ENCODE results near the gene COX11.

Gene COX11

DNA sequence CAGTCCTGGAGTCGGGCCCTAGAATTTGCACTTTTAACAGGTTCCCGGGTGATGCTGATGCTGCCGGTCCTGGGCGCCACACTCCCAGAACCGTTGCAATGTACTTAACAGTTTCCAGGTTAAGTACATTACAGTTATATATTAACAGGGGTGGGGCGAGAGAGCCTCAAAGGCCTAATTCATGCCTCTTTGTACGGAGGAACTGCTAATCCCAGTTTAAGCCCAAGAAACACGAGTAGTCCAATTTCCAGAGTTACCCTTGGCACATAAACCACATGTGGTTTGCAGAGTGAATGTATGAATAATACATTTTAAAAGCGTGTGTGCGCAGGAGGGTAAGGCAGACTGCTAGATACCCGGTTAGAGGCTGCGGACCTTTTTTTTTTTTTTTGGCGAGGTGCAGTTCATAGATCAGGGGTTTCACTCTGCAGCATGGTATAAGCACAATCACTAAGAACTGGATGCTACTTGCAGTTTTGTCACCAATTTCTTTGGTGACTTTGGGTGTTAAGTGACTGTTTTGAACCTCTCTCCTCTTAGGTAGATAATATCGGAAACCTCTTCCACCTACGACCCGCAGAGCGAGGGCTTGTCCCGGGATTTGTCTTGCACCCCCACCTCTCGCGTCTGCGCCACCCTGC is 713 bp downstream of the COX11 start:
- DNase-seq (ENCODE audit: low spot score): peak; percentile 12

DNA sequence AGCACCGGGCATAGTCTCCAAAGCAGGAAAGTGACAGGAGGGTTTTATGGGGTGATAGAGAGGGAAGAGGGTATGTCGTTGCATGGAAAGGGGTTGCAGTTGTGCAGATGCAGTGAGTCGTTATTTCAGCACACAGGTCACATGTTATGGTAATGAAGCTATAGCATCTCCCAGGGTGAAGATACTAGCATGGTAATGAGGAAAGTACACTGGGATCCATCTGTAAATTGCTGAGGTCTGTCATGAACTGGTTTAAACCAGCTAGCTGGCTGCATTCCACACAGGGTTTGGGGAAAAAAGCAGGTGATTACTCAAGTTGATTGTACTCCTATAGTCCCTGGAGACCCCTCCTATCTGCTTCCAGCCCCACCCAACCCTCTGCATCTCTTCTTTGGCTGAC is 11.7 kb downstream of the COX11 start:
- DNase-seq (ENCODE audit: low spot score): no peak

DNA sequence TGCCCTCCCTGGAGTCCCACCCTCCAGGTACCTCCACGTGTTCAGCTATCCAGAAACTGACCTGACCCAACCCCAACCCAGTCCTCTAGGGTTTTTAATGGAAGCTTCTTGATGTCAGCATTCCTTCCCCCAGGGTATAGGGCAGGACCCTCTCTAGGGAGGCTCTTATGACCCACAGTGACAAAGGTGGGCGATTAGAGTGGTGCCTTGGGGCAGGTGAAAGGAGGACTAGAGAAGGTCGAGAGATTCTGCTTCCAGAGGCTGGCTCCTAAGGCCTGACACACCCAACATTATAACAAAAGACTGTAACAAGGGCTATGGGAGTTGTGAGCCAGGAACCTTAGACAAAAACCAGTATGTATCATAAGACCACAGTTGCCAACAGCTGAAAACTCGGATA is 17.2 kb downstream of the COX11 start:
- no peak for DNase-seq (ENCODE audit: low spot score)

DNA sequence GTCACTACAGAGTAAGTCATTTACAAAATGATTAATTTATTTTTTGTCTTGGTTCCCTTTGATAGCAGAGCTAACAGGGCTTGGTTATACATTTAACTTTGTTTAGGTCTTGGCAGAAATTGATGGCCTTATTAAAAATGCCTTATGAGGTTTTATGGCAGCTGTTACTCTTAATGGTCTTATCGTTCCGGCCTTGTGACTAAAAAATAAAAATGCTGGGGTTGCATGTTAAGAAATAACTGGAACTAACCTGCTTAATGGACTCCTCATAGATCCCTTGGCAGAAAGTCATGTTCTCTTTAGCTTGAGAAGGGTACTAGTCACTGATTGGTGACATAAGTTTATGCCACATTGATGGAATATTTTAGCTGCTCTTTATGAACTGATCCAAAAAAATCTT is 18.3 kb downstream of the COX11 start:
- DNase-seq (ENCODE audit: low spot score): no peak

DNA sequence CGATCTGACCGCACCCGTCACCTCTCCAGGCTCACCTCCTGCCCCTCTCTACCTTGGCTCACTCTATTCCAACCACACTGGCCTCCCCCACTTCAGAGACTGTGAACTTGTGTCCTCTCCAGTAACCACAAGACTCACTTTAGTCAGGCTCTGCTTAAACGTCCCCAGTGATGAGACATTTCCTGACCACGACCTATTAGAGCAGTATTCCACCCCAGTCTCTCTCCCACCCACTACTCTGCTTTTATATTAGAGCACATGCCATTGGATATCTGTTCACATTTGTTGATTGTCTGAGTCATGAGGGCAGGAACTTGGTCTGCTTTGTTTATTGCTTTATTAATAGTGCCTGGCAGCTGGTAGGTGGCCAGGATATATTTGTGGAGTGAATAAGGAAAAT is 20.1 kb downstream of the COX11 start:
- peak; percentile 63 for DNase-seq (ENCODE audit: low spot score)

DNA sequence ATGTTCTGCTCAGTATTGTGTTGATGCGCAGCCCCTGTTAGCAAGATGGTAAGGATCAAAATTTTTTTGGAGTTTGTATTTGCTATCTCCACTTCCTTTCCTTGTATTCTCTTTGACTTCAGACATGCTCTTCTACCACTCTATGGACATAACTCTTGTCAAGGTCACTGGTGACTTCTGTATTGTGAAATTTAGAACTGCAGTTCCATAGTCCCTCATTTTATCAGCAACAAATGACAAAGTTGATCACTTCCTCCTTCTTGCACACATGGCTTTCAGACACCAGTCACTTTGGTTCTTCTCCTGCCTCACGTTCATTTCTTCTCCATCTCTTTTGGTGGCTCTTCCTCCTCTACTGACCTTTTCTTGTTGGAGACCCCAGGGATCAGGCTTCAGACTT is 21.1 kb downstream of the COX11 start:
- DNase-seq (ENCODE audit: low spot score): no peak

DNA sequence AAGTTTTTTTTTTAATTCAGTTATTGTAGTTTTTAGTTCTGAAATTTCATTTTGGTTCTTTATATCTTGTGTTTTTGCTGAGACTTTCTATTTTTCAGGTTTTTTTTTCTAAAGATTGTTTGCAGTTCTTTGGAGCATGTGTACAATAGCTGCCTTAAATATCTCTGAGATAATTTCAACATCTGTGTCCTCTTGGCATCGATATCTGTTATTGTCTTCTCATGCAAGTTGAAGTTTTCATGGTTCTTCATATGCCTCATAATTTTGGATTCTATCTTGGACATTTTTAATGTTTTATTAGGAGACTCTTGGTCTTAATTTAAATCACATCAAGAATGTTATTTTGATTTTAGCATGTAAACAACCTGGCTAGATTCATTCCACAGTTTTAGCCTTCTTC is 22.8 kb downstream of the COX11 start:
- no peak for DNase-seq (ENCODE audit: low spot score)

DNA sequence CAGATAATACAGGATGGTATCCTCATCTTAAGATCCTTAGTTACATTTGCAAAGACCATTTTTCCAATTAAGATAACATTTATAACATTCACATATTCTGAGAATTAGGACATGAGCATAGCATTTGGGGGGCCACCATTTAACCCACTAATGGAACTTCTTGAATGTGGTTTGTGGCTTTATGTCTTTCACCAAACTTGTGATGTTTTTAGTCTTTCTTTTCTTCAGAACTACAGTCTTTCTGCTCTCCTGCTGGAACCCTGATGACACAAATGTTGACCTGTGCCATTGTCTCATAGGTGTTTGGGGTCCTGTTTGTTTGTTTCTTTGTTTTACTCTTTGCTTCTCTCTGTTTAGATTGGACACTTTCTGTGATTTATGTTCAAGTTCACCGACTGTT is 23.2 kb downstream of the COX11 start:
- no peak for DNase-seq (ENCODE audit: low spot score)

DNA sequence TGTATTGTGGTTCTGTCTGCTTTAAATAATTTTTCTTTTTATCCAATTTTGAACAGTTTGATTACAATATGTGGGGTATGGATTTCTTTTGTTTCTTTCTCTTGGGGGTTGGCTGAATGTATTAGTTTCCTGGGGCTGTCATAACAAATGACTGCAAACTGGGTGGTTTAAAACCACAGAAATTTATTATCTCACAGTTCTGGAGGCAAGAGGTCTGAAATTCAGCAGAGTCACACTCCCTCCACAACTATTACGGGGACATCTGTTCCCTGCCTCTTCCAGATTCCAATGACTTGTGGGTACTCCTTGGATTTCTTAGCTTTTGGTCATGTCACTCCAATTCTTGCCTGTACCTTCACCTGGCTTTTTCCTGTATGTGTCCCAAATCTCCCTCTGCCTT is 23.7 kb downstream of the COX11 start:
- no peak for DNase-seq (ENCODE audit: low spot score)

DNA sequence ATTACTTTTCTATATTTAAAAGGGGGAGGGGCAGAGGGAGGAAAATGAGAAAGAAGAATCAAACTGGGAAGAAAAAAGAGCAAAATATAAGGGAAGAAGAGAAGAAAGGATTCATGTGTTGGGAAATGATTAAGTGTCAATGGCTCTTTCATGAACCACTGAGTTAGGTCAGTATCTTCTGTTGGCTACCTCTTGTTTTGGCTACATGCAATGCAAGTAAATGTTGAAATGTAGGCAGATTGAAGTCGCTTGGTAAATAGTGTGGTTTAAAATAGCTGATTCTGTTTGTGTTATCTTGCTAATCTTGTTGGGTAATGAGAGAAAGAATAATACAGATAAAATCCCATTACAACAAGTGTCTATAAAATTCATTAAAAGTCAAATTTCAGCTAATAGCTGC is 27.2 kb downstream of the COX11 start:
- no peak for DNase-seq (ENCODE audit: low spot score)

DNA sequence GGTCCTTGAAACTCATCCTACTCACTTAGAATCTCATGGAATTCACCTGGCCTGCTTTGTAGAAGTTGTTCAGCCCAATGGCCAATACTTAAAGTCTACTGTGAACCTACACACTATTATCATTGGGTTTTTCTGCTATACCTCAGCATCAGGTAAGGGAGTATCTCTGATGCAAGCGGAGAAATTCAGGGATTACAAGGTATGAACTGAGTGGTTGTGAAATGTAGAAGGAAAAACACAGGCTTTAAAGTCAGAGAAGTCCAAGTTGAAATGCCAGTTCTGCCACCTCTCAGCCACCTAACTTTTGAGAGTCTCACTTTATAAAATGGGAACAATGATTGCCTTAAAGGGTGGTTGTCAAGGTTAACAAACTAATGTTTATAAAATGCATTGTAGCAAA is 31.0 kb downstream of the COX11 start:
- DNase-seq (ENCODE audit: low spot score): no peak

DNA sequence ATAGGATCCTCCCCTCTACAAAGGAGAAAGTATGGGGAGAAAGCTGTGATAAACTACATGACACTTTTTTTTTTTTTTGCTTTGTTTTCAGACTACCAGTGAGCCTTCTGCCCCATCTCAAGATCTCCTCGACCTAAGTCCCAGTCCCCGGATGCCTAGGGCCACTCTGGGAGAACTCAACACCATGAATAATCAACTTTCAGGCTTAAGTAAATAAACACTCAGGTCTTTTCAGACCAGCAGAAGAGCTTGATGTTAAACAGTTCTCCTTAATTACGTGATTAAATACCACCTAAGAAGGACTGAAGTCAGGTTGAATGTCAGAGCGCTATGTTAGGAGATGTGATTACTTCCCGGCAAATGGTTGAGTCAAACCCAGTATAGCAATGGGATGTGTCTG is 31.4 kb downstream of the COX11 start:
- DNase-seq (ENCODE audit: low spot score): no peak

DNA sequence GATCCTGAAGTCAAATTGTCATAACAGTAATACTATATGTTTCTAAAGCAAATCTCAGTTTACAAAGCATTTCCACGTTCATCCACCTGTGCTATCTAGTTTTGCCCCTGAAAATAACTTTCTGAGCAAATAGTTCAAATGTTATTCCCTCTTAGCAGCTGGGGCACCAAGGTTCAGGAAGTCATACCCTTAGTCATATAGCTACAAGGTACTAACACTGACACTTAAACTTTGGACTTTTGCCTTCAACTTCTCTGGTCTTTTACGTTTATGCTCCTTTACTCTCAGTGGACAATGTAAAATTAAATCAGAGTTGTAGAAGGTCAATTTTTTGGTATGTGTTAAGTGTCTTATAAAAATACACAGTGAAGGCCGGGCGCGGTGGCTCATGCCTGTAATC is 33.0 kb downstream of the COX11 start:
- DNase-seq (ENCODE audit: low spot score): no peak

DNA sequence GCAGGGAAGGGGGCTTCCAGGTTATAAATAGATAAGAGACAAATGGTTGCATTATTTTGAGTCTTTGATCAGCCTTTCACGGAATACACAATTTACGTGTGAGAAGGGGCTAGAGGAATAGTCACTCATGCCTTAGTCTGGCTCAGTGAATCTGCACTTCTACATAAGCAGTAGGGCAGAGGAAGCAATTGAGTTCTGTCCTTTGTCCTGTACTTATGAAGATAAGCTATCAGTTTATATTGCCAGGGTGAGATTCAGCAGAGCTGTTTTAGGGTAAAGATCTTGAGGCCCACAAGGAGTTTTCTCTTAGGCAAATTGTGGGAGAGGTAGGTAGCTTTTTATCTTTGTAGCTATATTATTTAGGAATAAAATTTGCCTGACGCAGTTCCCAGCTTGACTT is 34.5 kb downstream of the COX11 start:
- no peak for DNase-seq (ENCODE audit: low spot score)

DNA sequence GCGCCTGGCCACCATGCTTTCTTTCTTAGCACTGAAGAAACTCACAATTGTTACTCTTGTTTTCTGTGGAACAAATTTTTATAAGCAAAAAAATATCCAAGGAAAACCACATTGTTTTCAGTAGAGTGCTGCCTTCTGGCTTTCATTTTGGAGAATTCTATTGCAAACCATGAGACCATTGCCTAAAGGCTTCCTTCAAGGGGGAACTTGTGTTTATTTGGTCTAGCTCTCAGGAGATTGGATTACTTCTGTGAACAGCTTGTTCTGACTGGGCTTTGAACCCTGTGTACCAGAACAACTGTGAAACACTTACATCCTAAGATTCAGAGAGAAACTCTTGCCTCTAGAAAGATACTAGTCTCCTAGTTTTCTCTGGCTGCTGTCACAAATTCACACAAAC is 35.7 kb downstream of the COX11 start:
- no peak for DNase-seq (ENCODE audit: low spot score)

DNA sequence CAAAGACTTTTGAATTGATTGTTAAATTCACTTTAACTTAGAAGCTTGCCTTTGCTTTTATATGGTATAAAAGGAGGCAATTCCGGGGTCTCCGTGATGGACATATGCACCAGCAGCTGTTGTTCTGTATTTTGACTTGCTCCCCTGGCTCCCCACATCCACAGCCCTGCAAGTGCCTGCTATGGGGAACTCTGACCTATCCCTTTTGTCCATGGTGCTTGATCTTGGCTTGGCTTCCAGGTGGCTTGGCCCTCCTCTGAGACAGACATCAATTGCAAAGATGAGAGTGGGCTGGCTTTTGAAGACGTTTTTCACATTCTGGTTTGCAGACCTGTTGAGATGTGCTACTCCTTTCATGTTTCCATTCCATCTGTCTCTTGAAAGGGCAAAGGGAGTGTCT is 40.9 kb downstream of the COX11 start:
- DNase-seq (ENCODE audit: low spot score): no peak

DNA sequence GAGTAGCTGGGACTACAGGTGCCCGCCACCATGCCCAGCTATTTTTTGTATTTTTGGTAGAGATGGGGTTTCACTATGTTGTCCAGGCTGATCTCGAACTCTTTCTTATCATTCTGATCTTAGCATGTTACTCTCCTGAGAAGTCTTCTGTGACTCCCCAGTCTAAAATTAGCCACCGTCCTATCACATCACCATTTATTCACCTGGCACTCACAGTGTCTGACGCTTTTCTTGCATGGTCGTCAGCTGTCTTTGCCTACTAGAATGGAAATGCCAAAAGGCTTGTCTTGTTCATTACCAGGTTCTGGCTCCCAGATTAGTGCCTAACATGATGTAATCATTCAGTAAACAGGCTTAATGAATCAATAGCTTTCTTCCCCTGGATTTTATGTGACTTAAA is 44.0 kb downstream of the COX11 start:
- DNase-seq (ENCODE audit: low spot score): no peak

DNA sequence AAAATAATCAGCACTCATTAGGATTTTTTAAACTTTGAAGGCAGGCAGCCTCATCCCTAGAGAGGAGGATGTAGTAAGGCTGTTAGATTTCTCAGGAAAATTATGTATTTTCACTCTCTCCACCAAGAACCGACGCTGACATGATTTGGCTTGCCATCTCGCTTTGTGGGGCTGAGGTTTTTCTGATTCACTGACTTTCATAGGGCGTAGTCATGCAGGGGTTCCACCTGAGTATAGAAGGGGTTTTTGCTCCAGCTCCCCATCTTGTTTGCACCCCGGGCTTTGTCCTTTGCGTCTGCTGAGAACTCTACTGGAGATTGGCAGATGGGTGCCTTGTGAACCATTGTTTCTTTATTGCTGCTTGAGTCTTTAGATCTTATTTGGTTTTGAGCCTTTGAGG is 47.6 kb downstream of the COX11 start:
- no peak for DNase-seq (ENCODE audit: low spot score)

DNA sequence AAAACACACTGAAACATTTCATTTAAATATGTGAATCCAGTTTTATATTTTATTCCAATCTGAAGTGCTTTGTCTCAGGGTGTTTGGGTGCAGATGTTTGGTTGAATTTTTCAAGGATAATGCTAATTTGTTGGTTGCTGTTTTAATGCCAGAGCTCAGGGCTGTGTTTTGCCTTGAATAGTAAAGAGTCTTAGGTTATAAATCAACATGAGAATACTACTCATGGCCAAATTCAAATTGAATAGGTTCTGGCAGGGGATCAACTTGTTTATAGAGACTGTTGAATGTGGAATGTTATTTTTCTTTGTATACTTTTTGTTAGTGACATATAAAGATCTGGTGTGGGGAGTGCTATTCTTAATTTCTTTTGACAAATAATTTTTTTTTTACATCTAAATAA is 49.0 kb downstream of the COX11 start:
- DNase-seq (ENCODE audit: low spot score): no peak

DNA sequence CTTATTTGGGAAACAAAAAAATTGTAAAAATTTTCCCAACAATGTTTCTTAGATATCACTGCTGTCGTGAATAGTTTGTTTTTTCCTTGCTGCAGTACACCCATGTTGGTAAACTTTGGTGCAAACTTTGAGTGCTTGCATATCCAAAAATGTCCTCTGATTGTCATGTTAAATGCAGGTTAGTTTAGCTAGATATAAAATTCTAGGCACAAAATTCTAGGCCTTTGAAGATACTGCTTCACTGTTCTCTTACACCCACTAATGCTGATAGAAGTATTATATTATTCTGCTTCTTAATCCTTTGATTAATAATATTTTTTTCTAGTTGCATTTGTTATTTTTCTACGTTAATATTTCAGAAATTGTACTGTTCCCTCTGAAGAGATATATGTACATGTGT is 51.7 kb downstream of the COX11 start:
- no peak for DNase-seq (ENCODE audit: low spot score)
